ENCODE data around the gene UBE2L3.

DNA sequence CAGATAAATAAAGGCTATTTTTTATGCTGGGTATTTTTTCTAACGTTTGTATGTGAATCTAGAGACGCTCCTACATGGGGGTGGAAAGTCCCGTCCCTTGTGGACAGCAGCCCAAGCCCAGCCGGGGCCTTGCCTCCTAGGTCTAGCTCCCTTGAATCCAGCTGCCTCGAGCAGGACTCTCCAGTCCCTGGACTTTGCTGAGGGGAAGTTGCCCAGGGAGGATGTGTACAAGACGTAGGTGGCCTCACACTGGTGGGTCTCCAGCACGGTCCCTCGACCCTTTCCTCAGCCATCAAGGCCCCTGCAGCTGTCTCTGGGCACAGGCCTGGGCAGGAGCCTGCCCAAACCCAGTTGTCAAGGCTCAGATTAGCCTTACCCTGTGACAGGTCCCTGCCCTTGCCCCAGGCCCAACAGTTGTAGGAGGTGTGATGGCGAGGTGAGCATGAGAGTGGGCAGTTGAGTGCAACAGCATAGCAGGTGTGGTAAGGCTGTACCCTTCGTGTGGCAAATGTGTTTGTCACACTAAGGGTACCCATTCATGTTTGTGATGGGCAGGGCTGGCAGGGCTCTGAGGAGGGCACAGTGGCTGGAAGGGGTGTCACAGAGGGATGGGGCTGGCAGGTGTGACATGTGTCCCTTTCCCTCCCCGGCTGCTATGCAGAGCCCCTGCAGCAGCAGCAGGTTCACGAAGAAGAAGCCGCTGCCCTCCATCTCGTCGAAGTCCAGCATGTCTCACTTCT lies 68.4 kb downstream of the UBE2L3 start:
- TF ChIP-seq CTCF (IDR thresholded peaks at IDR 0.05; ENCODE audit: insufficient read depth, low read length, poor library complexity, severe bottlenecking): no peak
- no peak for TF ChIP-seq EZH2phosphoT487 (conservative IDR thresholded peaks at IDR 0.05; ENCODE audit: low read length)
